HG02852 (cell line): ENCODE results near the gene LIMK2.
"Not testable (repeated sequence)": the region's sequence is repeated elsewhere in the genome, so short reads cannot be mapped to it uniquely, and the experiment has no call there.

Experiments
- ATAC-seq: cut with Tn5 transposase; IDR thresholded peaks from one replicate; pipeline ENCODE4 v1.9.1; 2021; ENCODE audit warnings: mild to moderate bottlenecking, moderate library complexity; ENCODE audit not compliant: unreplicated experiment

LIMK2 gene

DNA sequence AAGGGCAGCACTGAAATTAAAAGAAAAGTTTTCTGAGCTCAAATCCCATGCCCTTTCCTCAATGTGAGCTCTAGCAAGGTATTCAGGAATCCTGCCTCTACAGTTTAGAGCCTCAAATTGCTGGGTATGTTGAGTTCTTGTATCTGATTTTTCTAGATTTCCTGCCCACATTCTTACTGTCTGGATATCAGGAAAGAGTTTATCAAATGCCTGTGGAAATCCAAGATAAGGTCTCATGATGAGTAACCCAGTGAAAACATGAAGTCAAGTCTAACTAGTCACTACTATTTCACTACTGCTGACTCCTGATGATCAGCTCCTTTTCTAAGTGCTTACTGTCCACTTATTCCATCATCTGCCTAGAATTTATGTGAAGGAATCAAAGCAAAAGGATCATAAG lies 29.8 kb downstream of the LIMK2 start:
- ATAC-seq: no peak

DNA sequence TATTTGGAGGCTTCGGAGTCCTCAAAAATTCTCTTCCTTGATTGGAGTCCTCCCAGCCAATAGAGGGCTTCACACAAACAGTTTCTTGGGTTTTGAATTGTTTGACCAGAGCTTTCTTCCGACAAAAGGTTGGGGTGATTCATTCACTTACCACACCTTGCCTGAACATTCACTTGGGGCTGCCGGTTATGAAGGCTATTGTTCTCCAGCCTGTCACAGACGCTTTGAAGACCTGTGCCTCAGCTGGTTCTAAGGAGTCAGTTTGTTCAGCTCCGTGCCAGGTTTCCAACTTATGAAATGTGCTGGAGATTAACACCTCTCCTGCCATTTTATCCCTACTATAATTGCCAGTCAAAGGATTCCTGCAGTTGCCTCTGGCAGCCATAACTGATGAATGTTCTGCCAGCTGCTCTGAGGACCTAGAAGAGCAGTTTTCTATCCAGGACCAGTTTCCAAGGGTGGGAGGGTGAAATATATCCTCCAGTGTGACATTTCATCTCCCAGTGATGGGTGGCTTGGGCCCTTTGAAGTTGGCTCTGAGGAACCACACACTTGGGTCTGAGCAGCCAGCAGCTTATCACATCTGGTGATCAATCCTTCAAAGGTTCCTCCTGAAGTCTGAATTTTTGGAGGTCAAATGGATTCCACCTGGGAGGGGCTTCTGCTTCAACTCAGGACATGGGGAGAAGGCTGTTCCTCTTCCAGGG lies 31.4 kb downstream of the LIMK2 start:
- ATAC-seq: no peak

DNA sequence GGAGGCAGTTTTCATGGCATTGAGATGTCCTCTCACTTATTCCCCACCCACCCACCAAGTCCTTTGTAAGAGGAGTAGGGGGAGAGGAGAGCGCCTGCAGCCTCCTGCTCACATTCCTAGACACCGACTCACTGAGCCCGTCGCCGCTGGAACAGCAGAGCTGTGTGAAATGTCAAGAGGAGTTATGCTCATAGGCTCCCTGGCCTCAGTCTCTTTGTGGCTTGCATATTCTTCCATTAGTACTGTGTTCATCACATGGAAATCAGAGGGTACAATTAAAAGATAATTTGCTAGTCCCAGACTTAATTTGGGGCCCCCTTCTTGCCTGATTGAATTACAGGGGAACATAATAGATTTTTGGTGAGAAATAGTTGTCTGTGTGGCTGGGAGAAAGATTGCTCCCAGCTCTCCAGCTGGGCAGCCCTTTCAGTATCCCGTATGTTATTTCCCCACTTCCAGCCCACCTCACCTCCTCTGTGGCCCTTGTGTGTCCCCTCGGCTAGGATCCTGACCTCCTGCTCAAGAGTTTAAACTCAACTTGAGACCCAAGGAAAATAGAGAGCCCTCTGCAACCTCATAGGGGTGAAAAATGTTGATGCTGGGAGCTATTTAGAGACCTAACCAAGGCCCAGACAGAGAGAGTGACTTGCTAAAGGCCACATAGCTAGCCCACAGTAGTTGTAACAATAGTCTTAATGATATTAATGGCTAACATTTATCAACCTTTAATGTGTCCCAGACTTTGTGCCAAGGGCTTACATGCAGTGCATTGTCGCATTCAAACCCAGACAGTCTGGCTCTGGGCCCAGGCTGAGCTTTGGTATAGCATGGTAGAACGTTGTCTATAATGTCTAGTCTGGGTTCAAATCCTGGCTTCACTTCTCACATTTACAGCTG lies 32.2 kb downstream of the LIMK2 start:
- ATAC-seq: no peak

DNA sequence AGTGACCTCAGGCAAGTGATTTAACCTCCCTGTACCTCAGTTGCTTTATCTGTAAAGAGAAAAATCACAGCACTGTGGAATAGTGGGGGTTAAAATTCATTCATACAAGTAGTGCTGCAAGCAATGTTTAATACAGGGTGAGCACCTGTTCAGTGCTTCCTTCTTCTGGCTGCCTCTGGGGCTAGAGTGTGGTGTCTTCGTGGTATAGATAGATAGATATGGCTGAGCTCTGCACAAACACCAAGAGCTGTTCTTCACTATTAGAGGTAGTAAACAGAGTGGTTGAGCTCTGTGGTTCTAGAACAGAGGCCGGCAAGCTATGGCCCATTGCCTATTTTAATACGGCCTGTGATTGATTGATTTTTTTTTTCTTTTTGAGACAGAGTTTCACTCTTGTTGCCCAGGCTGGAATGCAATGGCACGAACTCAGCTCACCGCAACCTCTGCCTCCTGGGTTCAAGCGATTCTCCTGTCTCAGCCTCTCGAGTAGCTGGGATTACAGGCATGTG lies 32.9 kb downstream of the LIMK2 start:
- no peak for ATAC-seq

DNA sequence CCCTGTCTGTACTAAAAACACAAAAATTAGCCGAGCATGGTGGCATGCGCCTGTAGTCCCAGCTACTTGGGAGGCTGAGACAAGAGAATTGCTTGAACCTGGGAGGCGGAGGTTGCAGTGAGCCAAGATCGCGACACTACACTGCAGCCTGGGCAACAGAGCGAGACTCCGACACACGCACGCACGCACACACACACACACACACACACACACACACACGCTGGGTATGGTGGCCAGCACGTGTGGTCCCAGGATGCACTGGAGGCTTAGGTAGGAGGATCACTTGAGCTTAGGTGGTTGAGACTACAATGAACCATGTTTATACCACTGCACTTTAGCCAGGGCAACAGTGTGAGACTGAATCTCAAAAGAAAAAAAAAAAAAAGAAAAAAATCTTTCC lies 33.9 kb downstream of the LIMK2 start:
- ATAC-seq: not testable (repeated sequence)

DNA sequence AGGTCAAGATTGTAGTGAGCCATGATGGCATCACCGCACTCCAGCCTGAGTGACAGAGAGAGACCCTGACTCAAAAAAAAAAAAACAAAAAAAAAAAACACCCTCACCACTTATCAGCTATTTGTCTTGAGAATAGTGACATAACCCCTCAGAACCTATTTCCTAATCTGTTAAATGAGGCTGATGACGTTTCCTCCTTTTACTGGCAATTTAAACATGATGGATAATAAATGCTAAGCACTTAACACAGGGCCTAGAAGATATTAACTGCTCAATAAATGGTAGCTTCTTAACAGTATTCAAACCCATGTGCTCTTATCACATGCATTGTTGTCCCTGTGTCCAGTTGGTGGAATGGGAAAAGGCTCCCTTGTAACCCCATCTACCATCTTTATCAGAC lies 34.6 kb downstream of the LIMK2 start:
- no peak for ATAC-seq

DNA sequence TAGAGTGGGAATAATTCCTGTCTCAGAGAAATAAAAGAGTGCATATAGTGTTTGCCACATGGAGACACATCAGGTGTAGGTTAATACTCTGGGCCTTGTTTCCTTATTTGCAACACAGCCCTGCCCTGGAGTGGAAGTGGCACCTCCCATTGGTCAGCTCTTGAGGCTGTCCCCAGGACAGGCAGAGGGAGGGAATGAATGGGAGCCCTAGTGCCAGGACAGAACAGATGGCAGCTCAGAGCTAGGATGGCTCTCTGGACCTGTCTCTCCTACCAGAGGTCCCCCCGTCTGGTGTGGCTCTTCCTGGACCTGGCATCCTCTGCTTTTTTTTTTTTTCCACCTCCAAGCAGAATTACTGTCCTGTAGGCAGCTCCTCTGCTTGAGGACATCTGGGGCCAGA lies 35.6 kb downstream of the LIMK2 start:
- no peak for ATAC-seq

DNA sequence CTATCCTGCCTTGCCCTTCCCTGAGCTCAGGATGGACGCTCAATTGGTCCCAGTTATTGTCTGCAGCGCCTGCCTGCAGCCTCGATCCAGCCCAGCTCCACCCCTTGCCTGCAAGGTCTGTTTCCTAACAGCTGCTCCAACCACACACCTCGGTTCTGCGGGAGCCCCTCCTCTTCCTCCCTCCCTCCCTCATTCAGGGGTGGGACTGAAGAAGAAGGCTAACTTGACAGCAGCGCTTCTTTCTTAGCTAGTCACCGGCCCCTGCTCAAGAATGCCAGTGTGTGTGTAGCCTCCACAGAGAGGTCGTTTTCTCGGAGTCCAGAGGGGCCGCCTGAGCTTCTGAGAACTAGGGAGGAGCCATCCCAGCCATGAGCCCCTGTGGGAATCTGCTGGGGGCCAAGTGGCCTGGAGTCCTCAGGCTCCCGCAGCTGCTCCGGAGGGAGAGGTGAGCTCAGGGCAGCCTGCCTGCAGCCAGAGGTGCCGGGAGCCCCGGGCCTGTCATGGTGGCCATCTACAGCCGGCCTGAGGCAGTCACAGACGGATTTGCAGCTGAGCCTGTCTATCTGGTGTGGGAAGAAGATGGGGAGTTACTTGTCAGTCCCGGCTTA lies 36.1 kb downstream of the LIMK2 start:
- ATAC-seq: no peak

DNA sequence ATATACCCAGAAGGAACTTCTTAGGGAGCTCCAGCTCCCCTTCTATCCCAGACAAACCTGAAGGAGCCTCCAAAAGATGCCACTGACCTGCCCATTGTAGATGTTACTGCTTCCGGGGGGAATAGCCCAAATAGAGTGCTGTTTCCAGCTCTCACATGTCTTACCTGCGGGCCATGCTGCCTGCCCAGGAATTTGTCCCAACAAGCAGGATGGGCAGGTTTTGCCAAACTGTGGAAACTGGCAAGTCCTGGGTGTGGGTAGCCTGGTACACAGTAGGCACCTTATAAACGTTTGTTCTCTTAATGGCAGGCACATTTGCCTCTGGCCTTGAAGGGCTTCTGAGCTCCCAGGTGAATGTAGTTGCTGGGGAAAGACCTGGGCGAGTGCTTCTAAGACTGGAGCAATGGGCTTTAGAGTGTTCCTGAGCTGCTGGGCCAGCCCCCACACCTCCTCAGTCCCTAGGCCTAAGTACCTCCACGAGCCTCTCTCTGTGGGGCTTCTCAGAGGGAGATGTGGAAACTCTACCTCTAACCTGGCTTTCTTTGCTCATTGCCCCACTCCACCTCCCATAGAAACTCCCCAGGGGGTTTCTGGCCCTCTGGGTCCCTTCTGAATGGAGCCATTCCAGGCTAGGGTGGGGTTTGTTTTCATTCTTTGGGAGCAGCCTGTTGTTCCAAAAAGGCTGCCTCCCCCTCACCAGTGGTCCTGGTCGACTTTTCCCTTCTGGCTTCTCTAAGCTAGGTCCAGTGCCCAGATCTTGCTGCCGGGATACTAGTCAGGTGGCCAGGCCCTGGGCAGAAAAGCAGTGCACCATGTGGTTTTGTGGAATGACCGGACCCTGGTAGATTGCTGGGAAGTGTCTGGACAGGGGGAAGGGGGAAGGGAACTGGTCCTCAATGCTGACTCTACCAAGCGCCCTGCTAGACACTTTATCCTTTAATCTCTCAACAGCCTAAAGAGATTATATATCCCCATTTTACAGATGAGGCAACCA lies 37.2 kb downstream of the LIMK2 start:
- ATAC-seq: no peak

DNA sequence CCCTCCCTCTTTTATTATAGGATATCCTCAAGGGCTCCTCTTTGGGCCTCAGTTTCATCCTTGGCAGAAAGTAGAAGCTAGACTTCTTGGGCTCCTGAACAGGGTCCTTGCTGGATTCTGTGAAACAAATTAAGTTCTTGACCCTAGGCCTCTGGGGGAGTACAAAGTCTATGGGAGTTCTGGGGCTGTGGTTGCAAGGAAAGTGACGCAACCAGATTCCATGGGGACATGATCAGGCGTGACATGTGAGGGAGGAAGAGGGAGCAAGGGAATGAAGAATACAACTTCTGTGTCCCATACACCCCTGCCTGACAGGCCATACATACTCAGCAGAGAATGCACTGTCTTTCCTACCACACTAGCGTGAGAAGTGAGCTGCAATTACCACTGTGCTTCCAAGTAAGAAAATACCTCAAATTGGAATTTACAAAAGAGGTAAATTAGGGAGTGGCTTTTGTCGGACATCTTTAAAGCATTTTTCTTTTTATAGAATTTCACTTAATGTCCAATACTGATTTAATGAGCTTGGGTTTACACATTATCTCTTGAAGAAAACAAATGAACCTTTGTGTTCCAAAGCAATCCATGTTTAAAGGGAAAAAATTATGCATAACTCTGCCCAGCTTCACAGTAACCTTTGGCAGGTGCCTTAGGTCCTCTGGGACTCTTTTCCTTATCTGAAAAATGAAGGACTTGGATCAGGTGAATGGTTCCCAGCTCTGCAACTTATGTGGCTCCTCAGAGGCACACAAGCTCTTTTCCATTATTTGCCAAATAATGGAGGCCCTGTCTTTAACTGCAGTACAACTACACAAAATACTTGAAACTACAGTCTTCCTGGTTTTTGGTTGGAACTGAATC lies 38.9 kb downstream of the LIMK2 start:
- ATAC-seq: no peak

DNA sequence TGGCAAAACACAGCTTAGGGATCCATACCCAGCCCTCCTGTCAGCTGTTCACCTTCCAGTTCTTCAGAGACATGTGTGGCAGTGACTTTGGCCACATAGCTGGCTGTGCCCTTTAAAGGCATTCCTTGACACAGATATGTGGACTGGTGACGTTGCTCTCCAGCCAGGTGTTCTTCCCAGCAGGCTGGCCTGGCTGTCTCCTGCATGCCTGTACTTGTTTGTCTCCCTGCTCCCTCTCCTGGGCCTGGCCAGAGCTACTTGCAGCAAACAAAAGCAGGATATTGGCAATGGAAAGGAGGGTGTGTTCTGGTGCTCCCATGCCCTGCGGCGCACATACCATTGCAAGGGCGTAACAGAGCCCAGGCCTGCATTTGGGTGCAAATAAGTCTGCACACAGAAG lies 41.9 kb downstream of the LIMK2 start:
- ATAC-seq: no peak

DNA sequence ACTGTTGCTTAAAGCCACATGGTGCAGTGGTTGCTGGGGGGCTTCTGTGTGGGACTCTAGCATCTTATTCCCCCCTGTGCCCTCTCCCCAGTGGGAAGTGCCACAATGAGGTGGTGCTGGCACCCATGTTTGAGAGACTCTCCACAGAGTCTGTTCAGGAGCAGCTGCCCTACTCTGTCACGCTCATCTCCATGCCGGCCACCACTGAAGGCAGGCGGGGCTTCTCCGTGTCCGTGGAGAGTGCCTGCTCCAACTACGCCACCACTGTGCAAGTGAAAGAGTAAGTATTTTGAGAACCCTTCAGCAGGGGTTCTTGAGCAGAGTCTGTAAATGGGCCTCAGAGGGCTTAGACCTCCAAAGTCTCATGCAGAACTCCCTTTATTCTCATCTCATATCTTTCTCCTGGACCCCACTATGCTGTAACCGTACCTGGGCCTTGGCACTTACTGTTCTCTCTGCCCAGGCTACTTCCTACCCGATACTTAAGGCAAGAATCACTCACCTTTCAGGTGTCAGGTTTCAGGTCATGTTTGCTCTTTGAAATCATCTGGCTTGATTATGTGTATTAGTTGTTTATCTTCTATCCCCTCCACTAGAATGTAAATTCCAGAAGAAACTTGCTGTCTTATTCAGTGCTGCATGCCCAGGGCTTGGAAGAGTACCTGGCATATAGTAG lies 47.8 kb downstream of the LIMK2 start:
- no peak for ATAC-seq

DNA sequence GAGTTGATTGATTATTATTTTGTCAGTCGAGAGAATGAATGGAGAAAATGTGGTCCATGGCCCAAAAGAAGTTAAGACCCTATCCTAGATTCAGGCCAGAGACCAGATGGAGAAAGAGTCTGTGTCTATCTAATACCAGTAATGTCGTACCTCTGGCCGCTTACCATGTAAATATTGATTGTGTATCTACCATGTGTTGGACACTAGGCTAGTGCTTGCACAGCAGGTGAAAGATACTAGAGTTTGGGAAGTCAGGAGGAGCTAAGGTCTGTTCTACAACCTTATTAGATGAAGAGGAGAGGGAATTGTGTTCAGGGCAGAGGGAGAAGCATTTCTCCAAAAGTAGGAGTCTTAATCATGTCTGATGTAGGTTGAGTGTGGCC lies 48.4 kb downstream of the LIMK2 start:
- no peak for ATAC-seq

DNA sequence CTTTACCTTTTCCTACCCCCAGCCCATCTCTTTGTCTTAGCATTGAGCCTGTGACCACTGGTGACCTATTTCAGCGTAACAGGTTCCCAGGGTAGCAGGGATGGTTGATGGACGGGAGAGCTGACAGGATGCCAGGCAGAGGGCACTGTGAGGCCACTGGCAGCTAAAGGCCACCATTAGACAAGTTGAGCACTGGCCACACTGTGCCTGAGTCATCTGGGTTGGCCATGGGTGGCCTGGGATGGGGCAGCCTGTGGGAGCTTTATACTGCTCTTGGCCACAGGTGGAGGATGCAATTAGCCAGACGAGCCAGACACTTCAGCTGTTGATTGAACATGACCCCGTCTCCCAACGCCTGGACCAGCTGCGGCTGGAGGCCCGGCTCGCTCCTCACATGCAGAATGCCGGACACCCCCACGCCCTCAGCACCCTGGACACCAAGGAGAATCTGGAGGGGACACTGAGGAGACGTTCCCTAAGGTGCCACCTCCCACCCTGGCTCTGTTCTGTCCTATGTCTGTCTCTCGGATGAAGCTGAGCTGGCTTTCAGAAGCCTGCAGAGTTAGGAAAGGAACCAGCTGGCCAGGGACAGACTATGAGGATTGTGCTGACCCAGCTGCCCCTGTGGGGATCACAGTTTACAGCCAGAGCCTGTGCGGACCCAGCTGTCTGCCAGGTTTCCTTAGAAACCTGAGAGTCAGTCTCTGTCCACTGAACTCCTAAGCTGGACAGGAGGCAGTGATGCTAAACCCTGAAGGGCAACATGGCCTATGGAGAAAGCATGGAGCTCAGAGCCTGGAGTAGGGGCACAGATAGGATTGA lies 50.4 kb downstream of the LIMK2 start:
- no peak for ATAC-seq

DNA sequence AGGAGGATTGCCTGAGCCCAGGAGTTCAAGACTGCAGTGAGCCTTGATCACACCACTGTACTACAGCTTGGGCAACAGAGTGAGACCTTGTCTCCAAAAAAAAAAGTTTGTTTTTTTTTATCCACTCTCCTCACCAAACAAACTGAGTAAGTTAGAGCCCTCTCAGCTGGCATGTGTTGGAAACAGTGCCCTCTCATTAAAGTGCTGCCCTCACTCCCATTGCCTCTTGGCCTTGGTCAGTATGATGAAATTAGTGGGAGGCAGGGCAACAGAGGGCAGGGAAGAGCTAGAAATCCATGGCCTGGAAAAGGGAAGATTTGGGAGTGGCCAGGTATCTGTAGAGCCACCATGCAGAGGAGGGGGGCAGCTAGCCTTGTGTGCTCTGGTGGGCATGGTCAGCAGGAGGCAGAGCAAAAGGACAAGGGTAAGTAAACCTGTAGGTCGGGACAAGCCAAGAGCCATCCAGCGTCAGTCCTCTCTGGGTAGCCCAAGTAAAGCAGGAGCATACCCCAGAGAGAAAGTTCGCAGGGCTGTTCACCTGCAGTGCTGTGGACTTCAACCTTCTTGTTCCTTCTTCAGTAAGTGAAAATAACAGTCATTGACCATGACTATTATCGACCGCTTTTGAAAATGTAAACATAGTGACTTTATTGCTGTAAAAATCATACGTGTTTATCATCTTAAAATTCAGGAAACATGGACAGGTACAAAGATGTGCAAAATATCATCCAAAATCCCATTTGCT lies 52.0 kb downstream of the LIMK2 start:
- no peak for ATAC-seq

DNA sequence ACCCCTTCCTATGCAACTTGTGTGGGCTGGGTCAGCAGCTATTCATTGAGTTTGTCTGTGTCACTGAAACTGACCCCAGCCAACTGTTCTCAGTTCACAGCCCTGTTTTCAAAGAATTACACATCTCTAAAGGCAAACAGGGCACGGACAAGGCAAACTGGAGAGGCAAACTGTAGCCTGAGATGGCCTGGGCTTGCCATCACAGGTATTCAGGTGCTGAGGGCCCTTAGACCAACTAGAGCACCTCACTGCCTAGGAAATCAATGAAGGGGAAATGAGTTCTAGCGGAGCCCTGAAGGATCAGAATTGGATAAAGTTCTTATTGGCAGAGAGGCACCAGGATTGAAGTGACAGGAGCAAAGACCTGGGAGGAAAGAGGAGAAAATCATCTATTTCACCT lies 56.2 kb downstream of the LIMK2 start:
- no peak for ATAC-seq

DNA sequence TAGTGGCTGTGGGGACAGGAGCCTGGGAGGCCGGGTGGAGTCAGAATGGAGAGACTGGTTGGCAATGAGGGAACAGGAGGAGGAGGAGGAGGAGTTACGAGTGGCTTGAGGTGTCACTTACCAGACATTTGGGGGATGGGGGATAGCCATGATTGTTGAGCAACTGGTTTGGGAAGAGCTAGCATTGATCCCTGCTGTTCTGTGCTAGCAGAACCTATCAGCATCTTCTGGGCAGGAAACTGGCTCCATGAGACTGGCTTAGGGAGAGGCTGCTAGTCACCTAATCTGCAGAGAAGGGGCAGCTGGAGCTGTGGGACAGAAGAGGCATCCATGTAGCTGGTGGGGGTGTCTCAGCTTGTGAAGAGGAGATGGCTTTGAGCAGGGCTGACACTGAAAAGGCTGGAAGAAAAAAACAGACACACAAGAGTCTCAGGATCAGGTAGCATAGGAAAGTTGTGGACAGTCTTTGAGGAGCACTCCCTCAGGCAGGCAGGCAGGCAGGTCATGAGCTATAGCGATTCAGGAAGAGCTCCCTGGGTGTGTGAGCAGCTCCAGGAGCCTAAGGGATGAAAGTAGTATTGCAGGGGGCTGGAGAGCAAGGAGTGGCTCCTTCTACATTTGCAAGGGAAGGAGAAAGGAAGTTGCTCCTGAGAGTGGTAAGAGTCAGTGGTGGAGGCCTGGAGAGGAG lies 57.9 kb downstream of the LIMK2 start:
- no peak for ATAC-seq
